NCI-H460 (cell line): ENCODE measurements around the gene CHRD. TPM values are rescaled to one million over a fixed set of nuclear protein-coding genes. Genes with fewer than 3 reads are reported as not detected.
"Not testable (repeated sequence)": the region's sequence is repeated elsewhere in the genome, so short reads cannot be mapped to it uniquely, and the experiment has no call there.

Experiments
- DNase-seq: peaks from one replicate; pipeline ENCODE4 v3.0.0-alpha.2; 2016; ENCODE audit warnings: low read depth; ENCODE audit errors: extremely low read depth
- polyA plus RNA-seq: library from polyadenylated mRNA; depleted of rRNA; stranded (reverse); fragments of >200 nt; gene quantifications from 2 replicates; pipeline ENCODE4 v1.2.3, GENCODE V29; 2014; cell fraction: nucleus; rRNA removed
- total RNA-seq: library from RNA; depleted of rRNA; stranded (reverse); fragments of >200 nt; shearing (Covaris generic); gene quantifications from 2 replicates; pipeline ENCODE4 v1.2.3, GENCODE V29; 2014; rRNA removed

CHRD gene
- 0.07 TPM in 1 of 2 replicates, not detected in the other for total RNA-seq
- polyA plus RNA-seq = 0.41 and 0.85 TPM in 2 replicates

- DNase-seq = no peak
Measured at GRCh38 chr3:184379358-184380184, at the start of gene CHRD. TSS of gene CHRD (plus strand) at chr3:184380054. CDS start at chr3:184380319, 265 bp downstream.

DNA sequence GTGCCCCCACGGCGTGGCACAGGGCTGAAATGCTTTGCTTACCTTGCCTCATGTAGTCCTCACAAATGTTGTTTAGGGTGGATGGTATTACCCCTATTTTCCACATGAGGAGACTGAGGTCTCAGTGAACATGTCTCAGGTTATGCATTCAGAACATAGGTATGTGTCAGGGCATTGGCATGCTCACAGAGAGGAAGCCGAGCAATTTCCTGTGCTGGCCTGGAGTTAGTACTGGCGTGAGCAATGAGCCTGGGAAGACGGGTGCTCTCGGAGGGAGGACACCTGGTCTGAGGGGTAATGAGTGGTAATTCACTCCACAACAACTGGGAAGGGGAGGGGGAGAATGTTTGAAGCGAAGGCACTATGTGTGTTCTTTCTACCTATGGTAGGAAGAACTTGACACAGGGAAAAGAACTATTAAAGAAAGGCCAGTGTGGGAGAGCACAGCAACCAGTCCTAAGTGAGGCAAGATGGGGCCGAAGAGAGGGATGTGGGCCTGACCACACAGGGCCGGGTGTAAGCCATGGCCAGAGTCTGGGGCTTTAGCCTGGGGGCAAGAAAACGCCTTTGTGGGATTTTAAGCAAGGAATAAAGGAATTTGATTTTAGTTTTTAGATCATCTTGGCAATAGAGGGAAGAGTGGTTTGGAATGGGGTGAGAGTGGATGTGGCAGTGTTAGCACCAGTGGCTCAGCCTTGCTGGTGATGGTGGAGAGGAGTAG, 47.3 kb upstream of the CHRD start:
- DNase-seq = no peak

- no peak for DNase-seq
Measured at GRCh38 chr3:184333190-184333589, 46.7 kb upstream of the CHRD start.

DNA sequence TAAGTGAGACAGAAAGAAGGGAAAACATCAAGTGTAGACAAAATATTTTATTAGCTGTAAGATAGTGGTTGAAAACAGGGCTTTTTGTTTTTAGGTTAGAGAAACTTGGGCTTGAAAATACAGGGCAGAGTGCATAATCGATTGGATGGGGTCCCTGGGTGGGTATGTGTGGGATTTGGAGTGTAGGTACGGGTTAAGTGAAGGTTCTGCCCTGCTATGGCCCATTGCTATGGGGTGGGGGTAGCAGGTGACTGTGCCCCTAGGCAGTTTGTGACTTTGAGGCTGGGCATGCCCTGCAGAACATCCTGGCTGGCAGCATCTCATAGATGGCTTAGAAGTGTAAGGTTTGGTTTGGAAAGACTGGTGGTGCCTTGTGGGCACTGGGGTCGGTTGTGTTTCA, 46.2 kb upstream of the CHRD start:
- DNase-seq = no peak

- DNase-seq = no peak
Measured at GRCh38 chr3:184334470-184335158, 45.2 kb upstream of the CHRD start.

- DNase-seq = no peak
Measured at GRCh38 chr3:184335291-184335660, 44.6 kb upstream of the CHRD start.

GRCh38 chr3:184335661-184336546, 44.0 kb upstream of the CHRD start:
- peak; percentile 50 for DNase-seq

DNA sequence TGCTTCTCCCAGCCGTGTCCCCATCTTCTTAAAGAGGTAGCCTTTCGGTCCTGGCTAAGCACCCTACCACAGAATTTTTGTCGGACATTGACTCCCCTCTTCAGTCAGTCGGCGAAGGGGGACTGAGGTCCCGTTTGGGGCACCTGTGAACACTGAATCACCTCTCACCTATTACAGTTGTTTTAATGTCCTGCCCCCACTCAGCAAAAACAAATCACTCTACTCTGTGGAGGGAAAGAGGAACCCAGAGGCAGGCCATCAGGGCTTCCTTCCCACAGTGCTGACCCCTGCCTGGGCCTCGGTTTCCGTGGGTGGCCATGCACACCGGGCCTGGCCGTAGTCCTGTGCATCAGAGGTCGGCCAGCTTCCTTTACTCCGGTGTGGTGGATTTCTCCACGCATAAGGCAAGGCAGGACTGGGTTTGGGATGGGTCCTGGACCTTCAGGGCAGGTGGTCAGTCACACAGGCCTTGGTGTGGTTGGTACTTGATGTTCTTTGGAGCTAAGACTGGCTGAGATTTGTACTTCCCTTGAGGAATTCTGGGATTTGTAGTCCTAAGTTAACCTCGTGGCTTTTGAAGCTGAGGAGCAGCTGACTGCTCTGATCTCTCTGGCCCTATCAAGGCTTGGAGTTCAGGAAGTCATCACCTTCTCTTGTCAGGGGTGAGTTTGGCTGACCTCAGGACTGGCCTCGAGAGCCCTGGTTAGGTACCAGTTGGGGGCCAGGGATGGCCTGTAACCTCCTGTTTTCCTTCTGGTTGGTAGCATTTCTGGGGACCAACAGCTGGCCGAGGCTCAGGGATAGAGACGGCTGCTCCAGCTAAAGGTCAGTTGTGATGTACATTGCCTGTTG, 43.1 kb upstream of the CHRD start:
- no peak for DNase-seq

GRCh38 chr3:184337399-184337714, 42.5 kb upstream of the CHRD start, which contains the start of gene FAM131A:
TSS of gene FAM131A (plus strand) at chr3:184337600. CDS start at chr3:184337631, 31 bp downstream.
- DNase-seq = no peak

- DNase-seq = no peak
Measured at GRCh38 chr3:184337981-184338380, 41.9 kb upstream of the CHRD start.

GRCh38 chr3:184338511-184338945, 41.3 kb upstream of the CHRD start:
- DNase-seq = no peak

- DNase-seq = no peak
Measured at GRCh38 chr3:184339001-184339400, 40.9 kb upstream of the CHRD start.

- not testable (repeated sequence) for DNase-seq
Measured at GRCh38 chr3:184339451-184340135, 40.3 kb upstream of the CHRD start.

DNA sequence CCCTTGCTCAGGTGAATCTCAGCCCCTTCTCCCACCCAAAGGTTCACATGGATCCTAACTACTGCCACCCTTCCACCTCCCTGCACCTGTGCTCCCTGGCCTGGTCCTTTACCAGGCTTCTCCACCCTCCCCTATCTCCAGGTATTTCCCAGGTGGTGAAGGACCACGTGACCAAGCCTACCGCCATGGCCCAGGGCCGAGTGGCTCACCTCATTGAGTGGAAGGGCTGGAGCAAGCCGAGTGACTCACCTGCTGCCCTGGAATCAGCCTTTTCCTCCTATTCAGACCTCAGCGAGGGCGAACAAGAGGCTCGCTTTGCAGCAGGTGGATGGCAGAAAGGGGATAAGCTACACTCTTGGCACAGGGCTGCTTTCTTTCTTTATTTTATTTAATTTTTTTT, 37.9 kb upstream of the CHRD start:
- no peak for DNase-seq

DNA sequence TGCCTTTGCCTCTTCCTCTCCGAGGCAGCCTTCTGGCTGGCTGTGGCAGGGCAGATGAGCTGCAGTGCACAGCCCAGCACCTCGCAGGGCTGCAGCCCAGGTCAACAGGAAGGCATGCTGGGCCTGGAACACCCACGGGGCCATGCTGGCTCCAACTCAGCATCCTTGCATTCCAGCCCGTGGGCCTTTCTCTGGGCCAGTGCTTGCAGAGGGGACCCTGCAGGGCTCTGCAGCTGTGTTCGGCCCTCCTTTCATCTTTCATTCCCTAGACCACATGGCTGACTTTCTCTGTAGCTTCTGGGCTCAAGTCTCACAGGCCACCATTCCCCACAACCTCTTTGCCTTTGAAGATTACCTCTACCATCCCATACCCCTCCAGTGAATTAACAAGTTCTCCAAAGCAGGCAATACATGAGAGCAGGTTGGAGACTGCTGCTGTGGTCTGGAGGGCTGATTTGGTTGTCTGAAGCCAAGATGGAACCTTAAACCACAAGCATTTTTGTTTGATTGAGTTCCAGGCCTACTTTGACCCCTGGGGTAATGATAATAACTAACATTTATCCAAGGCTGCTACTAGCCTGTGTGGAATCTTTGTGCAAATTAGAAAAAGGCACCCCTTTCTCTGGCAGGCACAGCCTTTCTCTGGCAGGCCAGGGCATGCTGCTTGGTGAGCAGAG, 36.5 kb upstream of the CHRD start:
- DNase-seq = no peak

DNA sequence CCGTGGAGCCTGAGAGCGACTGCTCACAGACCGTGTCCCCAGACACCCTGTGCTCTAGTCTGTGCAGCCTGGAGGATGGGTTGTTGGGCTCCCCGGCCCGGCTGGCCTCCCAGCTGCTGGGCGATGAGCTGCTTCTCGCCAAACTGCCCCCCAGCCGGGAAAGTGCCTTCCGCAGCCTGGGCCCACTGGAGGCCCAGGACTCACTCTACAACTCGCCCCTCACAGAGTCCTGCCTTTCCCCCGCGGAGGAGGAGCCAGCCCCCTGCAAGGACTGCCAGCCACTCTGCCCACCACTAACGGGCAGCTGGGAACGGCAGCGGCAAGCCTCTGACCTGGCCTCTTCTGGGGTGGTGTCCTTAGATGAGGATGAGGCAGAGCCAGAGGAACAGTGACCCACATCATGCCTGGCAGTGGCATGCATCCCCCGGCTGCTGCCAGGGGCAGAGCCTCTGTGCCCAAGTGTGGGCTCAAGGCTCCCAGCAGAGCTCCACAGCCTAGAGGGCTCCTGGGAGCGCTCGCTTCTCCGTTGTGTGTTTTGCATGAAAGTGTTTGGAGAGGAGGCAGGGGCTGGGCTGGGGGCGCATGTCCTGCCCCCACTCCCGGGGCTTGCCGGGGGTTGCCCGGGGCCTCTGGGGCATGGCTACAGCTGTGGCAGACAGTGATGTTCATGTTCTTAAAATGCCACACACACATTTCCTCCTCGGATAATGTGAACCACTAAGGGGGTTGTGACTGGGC, 35.1 kb upstream of the CHRD start:
- DNase-seq = no peak

DNA sequence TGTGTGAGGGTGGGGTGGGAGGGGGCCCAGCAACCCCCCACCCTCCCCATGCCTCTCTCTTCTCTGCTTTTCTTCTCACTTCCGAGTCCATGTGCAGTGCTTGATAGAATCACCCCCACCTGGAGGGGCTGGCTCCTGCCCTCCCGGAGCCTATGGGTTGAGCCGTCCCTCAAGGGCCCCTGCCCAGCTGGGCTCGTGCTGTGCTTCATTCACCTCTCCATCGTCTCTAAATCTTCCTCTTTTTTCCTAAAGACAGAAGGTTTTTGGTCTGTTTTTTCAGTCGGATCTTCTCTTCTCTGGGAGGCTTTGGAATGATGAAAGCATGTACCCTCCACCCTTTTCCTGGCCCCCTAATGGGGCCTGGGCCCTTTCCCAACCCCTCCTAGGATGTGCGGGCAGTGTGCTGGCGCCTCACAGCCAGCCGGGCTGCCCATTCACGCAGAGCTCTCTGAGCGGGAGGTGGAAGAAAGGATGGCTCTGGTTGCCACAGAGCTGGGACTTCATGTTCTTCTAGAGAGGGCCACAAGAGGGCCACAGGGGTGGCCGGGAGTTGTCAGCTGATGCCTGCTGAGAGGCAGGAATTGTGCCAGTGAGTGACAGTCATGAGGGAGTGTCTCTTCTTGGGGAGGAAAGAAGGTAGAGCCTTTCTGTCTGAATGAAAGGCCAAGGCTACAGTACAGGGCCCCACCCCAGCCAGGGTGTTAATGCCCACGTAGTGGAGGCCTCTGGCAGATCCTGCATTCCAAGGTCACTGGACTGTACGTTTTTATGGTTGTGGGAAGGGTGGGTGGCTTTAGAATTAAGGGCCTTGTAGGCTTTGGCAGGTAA, 34.3 kb upstream of the CHRD start:
- DNase-seq = peak; percentile 67
